GM21390 (cell line): ENCODE data around the gene TMEM51.

ENCODE experiments used
- ATAC-seq: cut with Tn5 transposase; IDR thresholded peaks from one replicate; pipeline ENCODE4 v1.9.1; 2021; ENCODE audit not compliant: unreplicated experiment

Gene TMEM51

DNA sequence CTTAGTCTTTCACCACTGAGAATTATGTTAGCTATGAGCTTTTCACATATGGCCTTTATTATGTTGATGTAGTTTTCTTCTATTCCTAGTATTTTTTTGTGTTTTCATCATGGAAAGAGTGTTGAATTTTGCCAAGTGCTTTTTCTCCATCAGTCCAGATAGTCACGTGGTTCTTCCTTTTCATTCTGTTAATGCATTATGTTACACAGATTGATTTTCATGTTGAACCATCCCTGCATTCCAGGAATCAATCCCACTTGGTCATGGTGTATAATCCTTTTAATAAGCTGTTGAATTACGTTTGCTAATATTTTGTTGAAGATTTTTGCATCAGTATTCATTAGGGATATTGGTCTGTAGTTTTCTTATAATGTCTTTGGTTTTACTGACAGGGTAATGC is 111.2 kb downstream of the TMEM51 start:
- no peak for ATAC-seq
